HepG2 (cell line): ENCODE data around the gene CCL23. TPM values are rescaled to one million over a fixed set of nuclear protein-coding genes. Genes with fewer than 3 reads are reported as not detected.

Source experiments
- CBX5 ChIP-seq: sonication (generic); formaldehyde crosslinking; IDR thresholded peaks from 2 replicates; pipeline ENCODE4 v1.4.0; 2020; ENCODE audit warnings: missing genetic modification reagents, borderline replicate concordance
- CTCF ChIP-seq: sonication (generic); formaldehyde crosslinking; IDR thresholded peaks from 2 replicates; pipeline ENCODE4 v1.5.0; 2020; ENCODE audit warnings: mild to moderate bottlenecking, missing genetic modification reagents, moderate library complexity
- DR1 ChIP-seq: sonication (generic); formaldehyde crosslinking; IDR thresholded peaks from 2 replicates; pipeline ENCODE4 v1.8.0; 2021; ENCODE audit warnings: mild to moderate bottlenecking, missing genetic modification reagents, inconsistent platforms
- E2F2 ChIP-seq: sonication (generic); formaldehyde crosslinking; IDR thresholded peaks from 2 replicates; pipeline ENCODE4 v1.4.0; 2020; ENCODE audit warnings: missing genetic modification reagents, borderline replicate concordance
- GZF1 ChIP-seq: sonication (generic); formaldehyde crosslinking; IDR thresholded peaks from 2 replicates; pipeline ENCODE4 v1.5.1; 2020; ENCODE audit warnings: mild to moderate bottlenecking, missing genetic modification reagents
- IRF1 ChIP-seq: sonication (generic); formaldehyde crosslinking; IDR thresholded peaks from 2 replicates; pipeline ENCODE4 v1.4.0; 2020; ENCODE audit warnings: low read depth, mild to moderate bottlenecking, missing genetic modification reagents
- KLF6 ChIP-seq: IDR thresholded peaks from 2 replicates; pipeline ENCODE4 v1.8.0; 2016; ENCODE audit warnings: missing biosample characterization, missing genetic modification reagents
- KMT2B ChIP-seq: IDR thresholded peaks from 2 replicates; pipeline ENCODE4 v1.6.1; 2016; ENCODE audit warnings: missing genetic modification reagents, missing compliant biosample characterization
- SP5 ChIP-seq: IDR thresholded peaks from 2 replicates; pipeline ENCODE4 v1.6.1; 2016; ENCODE audit warnings: low read depth, borderline replicate concordance
- SRSF4 ChIP-seq: fragments of 200-400 bp; formaldehyde crosslinking; IDR thresholded peaks from one replicate; pipeline ENCODE4 v1.6.1; 2018; ENCODE audit warnings: mild to moderate bottlenecking, low read depth, low read length, moderate library complexity; ENCODE audit not compliant: poor library complexity, severe bottlenecking
- THAP11 ChIP-seq: IDR thresholded peaks from 2 replicates; pipeline ENCODE4 v1.6.1; 2016; ENCODE audit warnings: missing biosample characterization, missing genetic modification reagents
- TIGD3 ChIP-seq: sonication (generic); formaldehyde crosslinking; IDR thresholded peaks from 2 replicates; pipeline ENCODE4 v1.5.1; 2020; ENCODE audit warnings: mild to moderate bottlenecking, missing genetic modification reagents, borderline replicate concordance
- ZBTB37 ChIP-seq: sonication (generic); formaldehyde crosslinking; IDR thresholded peaks from 2 replicates; pipeline ENCODE4 v1.4.0; 2020; ENCODE audit warnings: mild to moderate bottlenecking, missing genetic modification reagents
- ZFP41 ChIP-seq: sonication (generic); formaldehyde crosslinking; IDR thresholded peaks from 2 replicates; pipeline ENCODE4 v1.4.0; 2020; ENCODE audit warnings: mild to moderate bottlenecking, missing genetic modification reagents, borderline replicate concordance
- ZFP90 ChIP-seq: sonication (generic); formaldehyde crosslinking; IDR thresholded peaks from 2 replicates; pipeline ENCODE4 v1.8.0; 2022; ENCODE audit warnings: missing genetic modification reagents, mild to moderate bottlenecking, inconsistent platforms, borderline replicate concordance
- ZMYM2 ChIP-seq: sonication (generic); formaldehyde crosslinking; IDR thresholded peaks from 2 replicates; pipeline ENCODE4 v1.8.0; 2022; ENCODE audit warnings: mild to moderate bottlenecking, missing genetic modification reagents
- ZNF225 ChIP-seq: sonication (generic); formaldehyde crosslinking; IDR thresholded peaks from 2 replicates; pipeline ENCODE4 v1.4.0; 2020; ENCODE audit warnings: mild to moderate bottlenecking, missing genetic modification reagents
- ZNF558 ChIP-seq: sonication (generic); formaldehyde crosslinking; IDR thresholded peaks from 2 replicates; pipeline ENCODE4 v1.9.0; 2022; ENCODE audit warnings: mild to moderate bottlenecking, missing genetic modification reagents, borderline replicate concordance
- ZNF570 ChIP-seq: sonication (generic); formaldehyde crosslinking; IDR thresholded peaks from 2 replicates; pipeline ENCODE4 v1.4.0; 2020; ENCODE audit warnings: mild to moderate bottlenecking, missing genetic modification reagents, borderline replicate concordance
- ZNF780A ChIP-seq: sonication (generic); formaldehyde crosslinking; IDR thresholded peaks from 2 replicates; pipeline ENCODE4 v1.8.0; 2022; ENCODE audit warnings: mild to moderate bottlenecking, missing genetic modification reagents, moderate library complexity
- ZSCAN22 ChIP-seq: sonication (generic); formaldehyde crosslinking; IDR thresholded peaks from 2 replicates; pipeline ENCODE4 v1.4.0; 2020; ENCODE audit warnings: mild to moderate bottlenecking, missing genetic modification reagents
- ZSCAN5A ChIP-seq: sonication (generic); formaldehyde crosslinking; IDR thresholded peaks from 2 replicates; pipeline ENCODE4 v1.8.0; 2022; ENCODE audit warnings: mild to moderate bottlenecking, missing genetic modification reagents, borderline replicate concordance
- polyA plus RNA-seq, 8 experiments: library from polyadenylated mRNA; depleted of rRNA in 3 of 8; stranded (reverse) in 7 of 8; unstranded in 1 of 8; fragments of >200 nt; fragmentation: Illumina TruSeq in 4 of 8; extraction: Trizol in 4 of 8; gene quantifications; 2 replicates each; pipeline versions ENCODE4 v1.2.1 to v1.2.3, GENCODE V29; 2011 to 2016; ENCODE audit warnings: low read depth in 4 of 8, missing spikeins in 1 of 8, mixed read lengths in 1 of 8; ENCODE audit not compliant: insufficient read depth in 1 of 8
- total RNA-seq, 5 experiments: library from RNA; depleted of rRNA; stranded (reverse); fragments of >200 nt; fragmentation: Illumina TruSeq; extraction: Trizol; gene quantifications; 2 replicates each; pipeline ENCODE4 v1.2.3, GENCODE V29; 2016; ENCODE audit warnings: low read depth in 1 of 5

The CCL23 gene
- total and polyA plus RNA-seq, 2 of the 13 experiments (the other 11 are each of a cell fraction or from before 2014, with no cell fraction given): not detected

- no peak for TF ChIP-seq ZNF558 (CRISPR knock-in tag)
- no peak for TF ChIP-seq ZNF780A (CRISPR knock-in tag)
- TF ChIP-seq SRSF4: no peak
- no peak for TF ChIP-seq ZSCAN22 (CRISPR knock-in tag)
- TF ChIP-seq THAP11 (CRISPR knock-in tag): no peak; the same call in 1 of the 2 replicates
- no peak for TF ChIP-seq ZNF225 (CRISPR knock-in tag)
- no peak for TF ChIP-seq ZSCAN5A (CRISPR knock-in tag)
- TF ChIP-seq ZFP90 (CRISPR knock-in tag): no peak
- 0 out of 2 replicates have a peak, but pooled peaks have one; percentile 27 for TF ChIP-seq KMT2B
- TF ChIP-seq DR1 (CRISPR knock-in tag): no peak
- no peak for TF ChIP-seq GZF1 (CRISPR knock-in tag)
- no peak for TF ChIP-seq ZFP41
- peak; percentile 87 for TF ChIP-seq CTCF (CRISPR knock-in tag)
- no peak for TF ChIP-seq TIGD3 (CRISPR knock-in tag)
- no peak for TF ChIP-seq ZBTB37 (CRISPR knock-in tag)
- 0 out of 2 replicates have a peak, but pooled peaks have one; percentile 57 for TF ChIP-seq KLF6 (CRISPR knock-in tag)
- no peak for TF ChIP-seq ZNF570
- no peak for TF ChIP-seq E2F2 (CRISPR knock-in tag)
- TF ChIP-seq SP5 (CRISPR knock-in tag): 0 out of 2 replicates have a peak, but pooled peaks have one; percentile 11
- peak; percentile 70; the same call in 1 of the 2 replicates for TF ChIP-seq CBX5 (CRISPR knock-in tag)
- no peak for TF ChIP-seq IRF1 (CRISPR knock-in tag)
- TF ChIP-seq ZMYM2: no peak; the same call in none of the 2 replicates
Observed at GRCh38 chr17:35981908-35982330, 35.9 kb downstream of the CCL23 start (continued).
